Hematopoietic multipotent progenitor cell treated with erythropoietin and hydrocortisone succinate and interleukin-3 and kit ligand, for 6 days (in vitro differentiated cells): ENCODE measurements around the gene CD300H.
"Not testable (repeated sequence)": the region's sequence is repeated elsewhere in the genome, so short reads cannot be mapped to it uniquely, and the experiment has no call there.

ENCODE experiments used
- DNase-seq: peaks from one replicate; pipeline ENCODE4 v3.0.0-alpha.2; 2015

Gene CD300H

GRCh38 chr17:74525465-74525725 is 41.9 kb downstream of the CD300H start:
- no peak for DNase-seq

- no peak for DNase-seq
Observed at GRCh38 chr17:74524653-74525464, 42.5 kb downstream of the CD300H start.

GRCh38 chr17:74523308-74523707 is 44.0 kb downstream of the CD300H start:
- no peak for DNase-seq

GRCh38 chr17:74522381-74523105 is 44.8 kb downstream of the CD300H start:
- no peak for DNase-seq

GRCh38 chr17:74521701-74522201 is 45.6 kb downstream of the CD300H start:
- DNase-seq = peak; percentile 64

- no peak for DNase-seq
Observed at GRCh38 chr17:74520790-74521480, 46.4 kb downstream of the CD300H start.

- peak; percentile 75 for DNase-seq
Observed at GRCh38 chr17:74520016-74520434, 47.3 kb downstream of the CD300H start.

- DNase-seq = not testable (repeated sequence)
Observed at GRCh38 chr17:74518413-74518981, 48.8 kb downstream of the CD300H start.

GRCh38 chr17:74516561-74517328 is 50.6 kb downstream of the CD300H start:
- no peak for DNase-seq

- DNase-seq = no peak
Observed at GRCh38 chr17:74515941-74516340, 51.4 kb downstream of the CD300H start.

- DNase-seq = no peak
Observed at GRCh38 chr17:74514632-74515334, 52.5 kb downstream of the CD300H start.

- peak; percentile 51 for DNase-seq
Observed at GRCh38 chr17:74513987-74514631, 53.2 kb downstream of the CD300H start.

GRCh38 chr17:74512624-74513091 is 54.7 kb downstream of the CD300H start:
- peak; percentile 57 for DNase-seq

GRCh38 chr17:74512036-74512435 is 55.3 kb downstream of the CD300H start:
- no peak for DNase-seq
